Measurements from ENCODE around the gene ZNF469.

ZNF469 gene

GRCh38 chr16:88385831-88386815, 3.4 kb downstream of the ZNF469 start:
- peaks cover 9 to 10% of the 10 kb centered on the region in 2 donors for H3K4me1 ChIP-seq (ENCODE audit: control insufficient read depth in 2 of 2, insufficient read depth in 2 of 2, low read length in 2 of 2)
- H3K9me3 ChIP-seq (ENCODE audit: control insufficient read depth in 2 of 2, low read length in 2 of 2), result no peaks in the 10 kb centered on the region
- no peaks in the 10 kb centered on the region for H3K36me3 ChIP-seq (ENCODE audit: control insufficient read depth in 2 of 2, insufficient read depth in 2 of 2, low read length in 2 of 2)
- peaks cover 24 to 28% of the 10 kb centered on the region in 2 donors for H3K27me3 ChIP-seq (ENCODE audit: control insufficient read depth in 2 of 2, insufficient read depth in 2 of 2, low read length in 2 of 2)
- H3K4me3 ChIP-seq (ENCODE audit: low read length in 2 of 2), result no peak overlapping the region
- H3K9ac ChIP-seq (ENCODE audit: low read depth in 1 of 2, low read length in 2 of 2), result no peak overlapping the region
- H3K27ac ChIP-seq (ENCODE audit: low read depth in 2 of 2, low read length in 2 of 2), result no peak overlapping the region

DNA sequence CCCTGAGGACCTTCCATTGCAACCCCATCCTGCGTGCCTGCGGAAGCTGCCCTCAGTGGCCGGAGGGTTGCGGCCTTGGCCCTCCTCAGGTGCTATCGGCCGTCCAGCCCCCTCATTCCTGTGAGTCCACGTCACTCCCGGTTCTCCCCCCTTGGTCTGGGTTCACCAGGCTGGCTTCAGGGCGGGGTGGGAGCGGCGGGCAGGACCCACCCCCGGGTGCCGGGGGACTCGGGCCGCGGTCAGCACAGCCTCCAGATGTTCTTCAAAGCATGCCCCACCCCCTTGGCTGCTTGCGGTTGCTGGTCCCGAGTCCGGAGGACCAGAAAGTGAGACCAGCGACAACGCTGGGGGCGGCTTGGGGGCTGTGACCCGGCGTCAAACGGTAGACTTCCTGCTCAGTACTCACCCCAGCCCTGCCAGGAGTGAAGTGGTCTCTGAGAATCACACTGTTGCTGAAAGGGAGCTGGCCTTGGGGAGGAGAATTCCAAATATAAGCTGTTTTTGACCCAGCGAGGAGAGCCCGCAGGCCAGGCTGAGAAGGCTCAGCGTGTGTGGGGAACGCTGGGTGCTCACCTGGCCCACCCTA, 4.5 kb downstream of the ZNF469 start:
- Histone ChIP-seq H3K9me3 (ENCODE audit: control insufficient read depth in 2 of 2, low read length in 2 of 2) (no peaks in the 10 kb centered on the region), H3K27ac (ENCODE audit: low read depth in 2 of 2, low read length in 2 of 2) (no peak overlapping the region), H3K27me3 (ENCODE audit: control insufficient read depth in 2 of 2, insufficient read depth in 2 of 2, low read length in 2 of 2) (peaks cover 18 to 20% of the 10 kb centered on the region in 2 donors), H3K4me1 (ENCODE audit: control insufficient read depth in 2 of 2, insufficient read depth in 2 of 2, low read length in 2 of 2) (peaks cover 9 to 10% of the 10 kb centered on the region in 2 donors), H3K36me3 (ENCODE audit: control insufficient read depth in 2 of 2, insufficient read depth in 2 of 2, low read length in 2 of 2) (no peaks in the 10 kb centered on the region), H3K4me3 (ENCODE audit: low read length in 2 of 2) (no peak overlapping the region), H3K9ac (ENCODE audit: low read depth in 1 of 2, low read length in 2 of 2) (no peak overlapping the region)

DNA sequence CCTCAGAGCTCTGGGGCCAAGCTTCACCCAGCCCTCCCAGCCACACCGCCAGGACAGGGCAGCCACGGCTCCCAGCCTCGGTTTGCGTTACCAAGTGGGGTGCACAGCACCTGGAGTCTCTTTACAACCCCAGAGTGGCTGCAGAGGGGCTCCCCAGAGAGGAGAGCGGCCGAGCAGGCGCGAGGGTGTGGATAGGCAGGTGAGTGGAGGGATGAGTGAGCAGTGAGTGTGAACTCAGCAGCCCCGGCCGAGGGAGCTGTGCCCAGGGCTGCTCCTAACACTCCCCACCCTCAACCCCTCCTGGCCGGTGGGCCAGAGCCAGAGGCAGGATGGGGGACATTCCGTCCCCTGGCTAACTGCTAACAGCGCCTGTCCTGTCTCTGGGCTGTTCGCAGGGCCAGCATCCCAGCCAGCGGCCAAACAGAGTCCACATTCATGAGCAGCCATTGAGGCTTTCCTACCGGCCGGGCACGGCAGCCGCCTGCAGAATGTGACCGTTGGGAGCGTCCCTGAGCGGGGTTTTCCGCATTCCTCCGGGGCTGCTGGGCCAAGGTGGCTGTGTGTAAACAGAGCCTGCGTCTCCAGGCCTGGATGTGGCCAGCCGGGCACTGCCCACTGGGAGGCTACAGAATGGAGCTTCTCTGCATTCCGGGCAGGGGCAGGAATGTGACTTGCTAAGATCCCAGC, 5.3 kb downstream of the ZNF469 start:
- Histone ChIP-seq H3K4me3 (ENCODE audit: low read length in 2 of 2) (peak overlapping the region in 1 of 2 donors; percentile 6), H3K9ac (ENCODE audit: low read depth in 1 of 2, low read length in 2 of 2) (peak overlapping the region in 1 of 2 donors; percentile 47), H3K36me3 (ENCODE audit: control insufficient read depth in 2 of 2, insufficient read depth in 2 of 2, low read length in 2 of 2) (no peaks in the 10 kb centered on the region), H3K9me3 (ENCODE audit: control insufficient read depth in 2 of 2, low read length in 2 of 2) (no peaks in the 10 kb centered on the region), H3K4me1 (ENCODE audit: control insufficient read depth in 2 of 2, insufficient read depth in 2 of 2, low read length in 2 of 2) (peaks cover 9 to 10% of the 10 kb centered on the region in 2 donors), H3K27ac (ENCODE audit: low read depth in 2 of 2, low read length in 2 of 2) (peak overlapping the region; percentile 16 to 48), H3K27me3 (ENCODE audit: control insufficient read depth in 2 of 2, insufficient read depth in 2 of 2, low read length in 2 of 2) (peaks cover 15 to 20% of the 10 kb centered on the region in 2 donors)

DNA sequence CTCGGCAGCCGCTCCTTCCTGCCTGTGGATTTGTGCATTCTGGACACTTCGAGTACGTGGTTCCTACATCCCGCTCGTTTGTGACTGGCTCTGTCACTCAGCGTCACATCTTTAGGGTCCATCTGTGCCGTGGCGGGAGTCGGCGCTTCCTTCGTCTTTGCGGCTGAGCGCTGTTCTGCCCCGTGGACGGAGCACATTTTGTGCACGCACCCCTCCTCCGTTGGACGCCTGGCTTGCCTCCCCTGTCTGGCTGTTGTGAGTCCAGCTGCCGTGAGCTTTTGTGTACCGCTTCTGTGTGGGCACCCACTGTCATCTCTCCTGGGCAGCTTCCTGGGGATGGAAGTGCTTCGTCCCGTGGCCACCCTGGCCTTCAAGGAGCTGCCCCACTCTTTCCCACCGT, 6.4 kb downstream of the ZNF469 start:
- Histone ChIP-seq H3K4me3 (ENCODE audit: low read length in 2 of 2) (no peak overlapping the region), H3K9me3 (ENCODE audit: control insufficient read depth in 2 of 2, low read length in 2 of 2) (no peaks in the 10 kb centered on the region), H3K4me1 (ENCODE audit: control insufficient read depth in 2 of 2, insufficient read depth in 2 of 2, low read length in 2 of 2) (peaks cover 5 to 10% of the 10 kb centered on the region in 2 donors), H3K27me3 (ENCODE audit: control insufficient read depth in 2 of 2, insufficient read depth in 2 of 2, low read length in 2 of 2) (peaks cover 10 to 18% of the 10 kb centered on the region in 2 donors), H3K36me3 (ENCODE audit: control insufficient read depth in 2 of 2, insufficient read depth in 2 of 2, low read length in 2 of 2) (no peaks in the 10 kb centered on the region), H3K27ac (ENCODE audit: low read depth in 2 of 2, low read length in 2 of 2) (no peak overlapping the region), H3K9ac (ENCODE audit: low read depth in 1 of 2, low read length in 2 of 2) (no peak overlapping the region)

DNA sequence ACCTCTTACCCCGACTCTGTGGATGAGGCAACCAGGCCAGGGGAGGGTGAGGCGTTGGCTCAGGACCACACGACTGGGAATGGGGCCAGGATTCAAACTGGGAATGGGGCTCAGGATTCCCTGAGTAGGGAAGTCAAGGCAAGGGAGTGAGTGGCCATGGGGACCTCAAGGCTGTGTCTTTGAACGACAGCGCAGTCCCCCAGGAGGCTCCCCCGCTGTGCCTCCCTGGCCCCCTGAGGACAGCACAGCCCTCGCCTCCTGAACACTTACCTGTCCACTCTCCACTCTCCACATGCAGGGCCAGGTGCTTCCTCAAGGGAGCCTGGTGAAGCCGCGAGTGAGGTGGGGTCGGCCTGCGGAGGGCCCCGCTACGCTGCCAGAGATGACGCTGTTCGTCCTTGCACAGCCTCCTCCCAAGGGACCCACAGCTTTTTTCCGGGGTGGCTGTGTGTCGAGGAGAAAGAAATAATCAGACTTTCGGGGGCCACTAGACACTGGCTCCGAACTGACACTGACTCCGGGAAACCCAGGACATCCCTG, 6.9 kb downstream of the ZNF469 start:
- no peaks in the 10 kb centered on the region for H3K9me3 ChIP-seq (ENCODE audit: control insufficient read depth in 2 of 2, low read length in 2 of 2)
- no peak overlapping the region for H3K27ac ChIP-seq (ENCODE audit: low read depth in 2 of 2, low read length in 2 of 2)
- peaks cover 5 to 13% of the 10 kb centered on the region in 2 donors for H3K27me3 ChIP-seq (ENCODE audit: control insufficient read depth in 2 of 2, insufficient read depth in 2 of 2, low read length in 2 of 2)
- no peaks in the 10 kb centered on the region for H3K36me3 ChIP-seq (ENCODE audit: control insufficient read depth in 2 of 2, insufficient read depth in 2 of 2, low read length in 2 of 2)
- no peak overlapping the region for H3K4me3 ChIP-seq (ENCODE audit: low read length in 2 of 2)
- H3K9ac ChIP-seq (ENCODE audit: low read depth in 1 of 2, low read length in 2 of 2), result no peak overlapping the region
- H3K4me1 ChIP-seq (ENCODE audit: control insufficient read depth in 2 of 2, insufficient read depth in 2 of 2, low read length in 2 of 2), result peaks cover 5 to 10% of the 10 kb centered on the region in 2 donors

DNA sequence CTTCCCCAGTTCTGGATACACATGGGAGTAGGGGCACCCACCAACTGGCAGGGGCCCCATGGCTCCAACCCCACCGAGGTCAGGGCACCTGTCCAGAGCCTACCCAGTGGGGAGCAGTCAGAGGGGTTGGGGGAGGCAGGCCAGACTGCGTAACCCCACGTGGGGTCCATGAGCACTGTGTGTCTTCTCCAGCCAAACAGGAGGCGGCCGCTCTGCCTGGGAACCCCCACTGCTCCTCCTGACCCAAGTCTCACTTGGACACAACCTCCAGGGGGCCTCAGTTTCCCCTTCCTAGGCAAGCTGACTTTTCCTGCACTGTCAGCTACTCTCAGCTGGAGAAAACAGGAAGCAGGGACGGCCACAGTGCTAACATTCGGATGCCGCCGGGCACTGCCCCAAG, 7.5 kb downstream of the ZNF469 start:
- no peak overlapping the region for H3K9ac ChIP-seq (ENCODE audit: low read depth in 1 of 2, low read length in 2 of 2)
- H3K27ac ChIP-seq (ENCODE audit: low read depth in 2 of 2, low read length in 2 of 2), result no peak overlapping the region
- H3K27me3 ChIP-seq (ENCODE audit: control insufficient read depth in 2 of 2, insufficient read depth in 2 of 2, low read length in 2 of 2), result peaks cover 0 to 9% of the 10 kb centered on the region in 2 donors
- no peaks in the 10 kb centered on the region for H3K9me3 ChIP-seq (ENCODE audit: control insufficient read depth in 2 of 2, low read length in 2 of 2)
- H3K36me3 ChIP-seq (ENCODE audit: control insufficient read depth in 2 of 2, insufficient read depth in 2 of 2, low read length in 2 of 2), result no peaks in the 10 kb centered on the region
- H3K4me3 ChIP-seq (ENCODE audit: low read length in 2 of 2), result no peak overlapping the region
- H3K4me1 ChIP-seq (ENCODE audit: control insufficient read depth in 2 of 2, insufficient read depth in 2 of 2, low read length in 2 of 2), result peaks cover 5 to 10% of the 10 kb centered on the region in 2 donors

- no peak overlapping the region for H3K9ac ChIP-seq (ENCODE audit: low read depth in 1 of 2, low read length in 2 of 2)
- H3K27ac ChIP-seq (ENCODE audit: low read depth in 2 of 2, low read length in 2 of 2), result no peak overlapping the region
- peaks cover 0 to 7% of the 10 kb centered on the region in 2 donors for H3K27me3 ChIP-seq (ENCODE audit: control insufficient read depth in 2 of 2, insufficient read depth in 2 of 2, low read length in 2 of 2)
- H3K36me3 ChIP-seq (ENCODE audit: control insufficient read depth in 2 of 2, insufficient read depth in 2 of 2, low read length in 2 of 2), result no peaks in the 10 kb centered on the region
- H3K4me1 ChIP-seq (ENCODE audit: control insufficient read depth in 2 of 2, insufficient read depth in 2 of 2, low read length in 2 of 2), result peaks cover 5 to 10% of the 10 kb centered on the region in 2 donors
- no peak overlapping the region for H3K4me3 ChIP-seq (ENCODE audit: low read length in 2 of 2)
- no peaks in the 10 kb centered on the region for H3K9me3 ChIP-seq (ENCODE audit: control insufficient read depth in 2 of 2, low read length in 2 of 2)
Observed at GRCh38 chr16:88390735-88391134, 8.0 kb downstream of the ZNF469 start.

GRCh38 chr16:88391144-88391850, 8.5 kb downstream of the ZNF469 start:
- H3K27me3 ChIP-seq (ENCODE audit: control insufficient read depth in 2 of 2, insufficient read depth in 2 of 2, low read length in 2 of 2), result peaks cover 0 to 7% of the 10 kb centered on the region in 2 donors
- no peaks in the 10 kb centered on the region for H3K9me3 ChIP-seq (ENCODE audit: control insufficient read depth in 2 of 2, low read length in 2 of 2)
- no peaks in the 10 kb centered on the region for H3K36me3 ChIP-seq (ENCODE audit: control insufficient read depth in 2 of 2, insufficient read depth in 2 of 2, low read length in 2 of 2)
- peaks cover 5 to 10% of the 10 kb centered on the region in 2 donors for H3K4me1 ChIP-seq (ENCODE audit: control insufficient read depth in 2 of 2, insufficient read depth in 2 of 2, low read length in 2 of 2)
- no peak overlapping the region for H3K4me3 ChIP-seq (ENCODE audit: low read length in 2 of 2)
- no peak overlapping the region for H3K9ac ChIP-seq (ENCODE audit: low read depth in 1 of 2, low read length in 2 of 2)
- no peak overlapping the region for H3K27ac ChIP-seq (ENCODE audit: low read depth in 2 of 2, low read length in 2 of 2)

DNA sequence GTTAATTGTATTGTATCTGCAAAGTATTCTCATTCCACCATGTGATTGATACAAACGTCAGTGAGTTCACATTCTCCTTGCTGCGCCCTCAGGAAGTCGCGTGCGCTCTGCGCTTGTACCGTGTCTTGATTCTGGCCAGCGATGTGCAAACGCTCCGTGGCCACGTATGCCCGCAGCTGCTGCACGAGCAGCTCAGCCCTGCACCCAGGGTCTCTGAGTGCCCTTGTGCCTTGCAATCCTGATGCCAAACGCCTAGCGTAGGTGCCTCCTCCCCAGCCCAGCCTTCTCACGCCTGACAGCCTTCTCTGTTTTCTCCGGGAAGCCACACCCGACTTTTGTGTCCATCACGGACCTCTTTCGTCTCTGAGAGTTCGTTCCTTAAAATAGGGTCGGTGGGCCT, 9.4 kb downstream of the ZNF469 start:
- Histone ChIP-seq H3K4me1 (ENCODE audit: control insufficient read depth in 2 of 2, insufficient read depth in 2 of 2, low read length in 2 of 2) (peaks cover 5 to 10% of the 10 kb centered on the region in 2 donors), H3K36me3 (ENCODE audit: control insufficient read depth in 2 of 2, insufficient read depth in 2 of 2, low read length in 2 of 2) (no peaks in the 10 kb centered on the region), H3K4me3 (ENCODE audit: low read length in 2 of 2) (no peak overlapping the region), H3K9me3 (ENCODE audit: control insufficient read depth in 2 of 2, low read length in 2 of 2) (no peaks in the 10 kb centered on the region), H3K27me3 (ENCODE audit: control insufficient read depth in 2 of 2, insufficient read depth in 2 of 2, low read length in 2 of 2) (peaks cover 0 to 7% of the 10 kb centered on the region in 2 donors), H3K27ac (ENCODE audit: low read depth in 2 of 2, low read length in 2 of 2) (no peak overlapping the region), H3K9ac (ENCODE audit: low read depth in 1 of 2, low read length in 2 of 2) (no peak overlapping the region)
